ENCODE results near the gene USH2A.

Gene USH2A

DNA sequence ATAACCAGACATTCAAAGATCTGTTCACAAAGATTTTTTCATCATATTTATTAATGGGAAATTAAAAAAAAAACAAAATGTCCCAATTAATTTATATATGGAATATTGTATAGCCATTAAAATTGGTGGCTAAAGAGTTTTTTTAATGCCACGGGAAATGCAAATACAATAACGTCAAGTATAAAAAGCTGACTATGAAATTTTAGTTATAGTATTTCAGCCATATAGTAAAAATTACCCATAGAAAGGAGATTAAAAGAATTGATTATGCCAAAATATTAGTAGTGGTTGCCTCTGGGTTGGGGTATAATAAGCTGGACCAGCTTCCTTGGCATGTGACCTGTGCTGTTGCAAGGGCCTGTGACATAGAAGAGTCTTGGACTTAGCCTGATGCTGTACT lies 777.4 kb downstream of the USH2A start:
- DNase-seq (ENCODE audit: low read depth, low spot score): no peak

DNA sequence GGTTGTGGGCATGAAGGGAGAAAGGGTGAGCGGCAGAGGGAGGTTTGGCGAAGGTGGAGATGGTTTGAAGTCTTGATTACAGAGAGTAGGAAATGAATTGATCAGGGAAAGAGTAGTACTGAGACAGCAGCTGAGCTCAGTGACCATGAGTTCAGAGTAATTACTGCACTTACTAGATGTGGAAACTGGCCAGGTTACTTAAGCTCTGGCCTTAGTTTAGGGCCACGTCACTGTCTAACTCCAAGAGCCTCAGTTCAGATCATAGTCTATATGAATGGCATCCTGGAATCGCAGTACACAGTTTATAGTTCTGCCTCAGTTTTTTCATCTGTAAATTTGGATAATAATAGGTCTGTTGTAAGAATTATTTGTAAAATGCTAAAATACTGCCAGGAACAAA lies 778.1 kb downstream of the USH2A start:
- DNase-seq (ENCODE audit: low read depth, low spot score): no peak

DNA sequence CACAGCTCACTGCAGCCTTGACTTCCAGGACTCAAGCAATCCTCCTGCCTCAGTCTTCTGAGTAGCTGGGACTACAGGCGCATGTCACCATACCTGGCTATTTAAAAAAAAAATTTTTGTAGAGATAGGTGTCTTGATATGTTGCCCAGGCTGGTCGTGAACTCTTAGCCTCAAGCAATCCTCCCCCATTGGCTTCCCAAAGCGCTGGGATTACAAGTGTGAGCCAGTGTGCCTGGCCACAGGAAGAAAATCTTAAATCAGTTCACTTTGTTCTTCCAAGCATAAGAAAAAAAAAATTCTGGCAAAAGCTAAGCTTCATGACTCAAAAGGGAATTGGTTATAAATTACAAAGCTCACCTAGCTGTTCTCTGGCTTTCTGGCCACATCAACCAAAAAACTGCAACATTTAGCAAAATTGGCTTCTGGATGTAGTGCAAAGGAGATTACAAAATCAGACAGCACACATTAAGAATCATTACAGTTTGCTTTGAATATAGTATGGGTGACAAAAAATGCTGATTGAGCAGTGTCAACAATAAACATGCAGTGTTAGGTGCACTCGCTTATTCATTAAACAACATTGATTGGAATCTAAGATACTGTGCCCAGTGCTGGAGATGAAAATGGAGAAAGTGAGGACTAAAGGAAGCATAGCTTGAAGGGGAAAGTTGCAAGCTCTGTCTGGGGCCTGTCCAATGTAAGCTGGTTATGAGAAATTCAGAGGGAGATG lies 779.5 kb downstream of the USH2A start:
- DNase-seq (ENCODE audit: low read depth, low spot score): no peak

DNA sequence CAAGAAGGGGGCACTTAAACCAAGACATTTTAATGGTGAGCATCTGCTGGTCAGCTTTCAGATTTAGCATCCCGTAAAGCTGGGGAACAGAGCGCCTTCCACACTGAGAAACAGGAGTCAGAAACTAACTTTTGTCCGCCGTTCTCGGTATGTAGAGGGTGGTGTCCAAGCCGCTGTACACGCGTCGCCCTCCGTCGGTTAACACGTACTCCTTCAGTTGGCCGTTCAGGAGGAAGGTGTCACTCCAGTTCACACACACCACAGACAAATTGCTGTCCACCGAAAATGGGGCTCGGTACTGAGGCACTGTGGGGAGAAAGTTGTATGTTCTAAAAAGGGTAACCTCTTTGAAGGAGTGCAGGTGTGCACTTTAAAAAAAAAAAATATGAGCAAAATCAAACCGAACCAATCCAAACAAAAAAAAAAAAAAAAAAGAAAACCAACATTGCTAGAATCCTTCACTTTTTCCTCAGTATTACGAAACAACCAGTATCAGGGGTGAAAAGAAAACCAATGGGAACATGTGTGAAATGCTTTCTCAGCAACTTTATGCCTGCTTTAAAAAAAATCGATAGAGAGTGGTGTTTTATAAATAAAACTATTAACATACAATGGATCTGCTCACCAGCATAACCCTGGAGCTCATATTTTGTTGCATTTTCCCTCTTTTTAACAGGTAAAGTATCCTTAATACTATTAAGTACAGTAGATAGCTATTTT lies 782.7 kb downstream of the USH2A start:
- no peak for DNase-seq (ENCODE audit: low read depth, low spot score)

DNA sequence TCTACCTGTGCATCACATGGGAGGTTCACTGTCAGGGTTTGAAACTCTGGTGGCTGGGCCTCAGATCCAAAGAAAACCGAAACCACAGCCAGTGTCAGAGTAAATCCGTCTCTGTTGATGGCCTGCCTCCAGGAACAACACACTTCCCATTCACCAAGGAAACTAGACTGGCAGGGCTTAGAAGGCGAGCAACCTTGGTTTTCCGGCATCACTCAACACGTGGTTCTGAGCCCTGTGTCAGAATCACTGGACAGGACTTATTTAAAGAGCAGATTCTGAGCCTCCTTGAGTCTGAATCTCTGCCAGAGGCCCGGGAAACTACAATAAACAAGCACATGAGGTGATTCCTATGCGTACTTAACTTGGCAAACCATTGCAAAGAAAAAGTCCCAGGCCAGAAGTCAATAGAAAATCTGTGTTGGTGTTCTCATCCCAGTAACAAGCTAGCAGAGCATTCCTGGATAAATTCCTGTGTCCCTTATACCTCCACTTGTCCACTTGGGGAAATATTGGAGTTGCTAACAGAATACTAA lies 786.1 kb downstream of the USH2A start:
- no peak for DNase-seq (ENCODE audit: low read depth, low spot score)

DNA sequence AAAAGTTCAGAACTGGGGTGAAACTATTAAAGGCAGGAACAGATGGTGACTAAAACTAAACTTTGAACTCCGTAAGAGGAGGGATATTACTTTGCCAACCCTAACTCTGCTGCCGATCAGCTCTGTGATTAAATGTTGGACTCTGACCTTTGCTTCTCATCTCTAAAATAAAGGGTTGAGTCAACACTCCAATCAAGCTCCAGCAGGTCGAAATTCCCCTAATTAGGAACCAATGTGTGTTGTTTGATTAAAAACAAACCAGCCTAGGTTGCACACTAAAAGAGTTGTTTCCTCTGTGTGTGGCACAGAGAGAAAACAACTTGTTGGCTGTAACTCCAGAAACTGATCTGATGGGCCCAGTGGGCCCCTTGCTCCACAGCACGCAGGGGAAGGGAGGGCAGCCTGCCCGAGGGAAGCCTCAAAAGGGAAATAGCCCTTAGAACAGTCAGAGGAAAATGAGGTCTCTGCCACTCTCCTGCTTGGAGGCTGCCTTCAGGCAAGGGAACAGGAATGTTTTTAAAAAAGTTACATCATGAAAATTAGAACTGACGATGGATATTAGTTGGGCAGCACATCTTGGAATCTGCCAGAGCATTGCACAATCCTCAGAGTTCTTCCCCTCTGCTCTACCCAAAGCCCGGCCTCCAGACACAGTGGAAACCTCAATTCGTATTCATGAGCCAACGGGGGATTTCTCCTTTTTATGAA lies 786.8 kb downstream of the USH2A start:
- DNase-seq (ENCODE audit: low read depth, low spot score): no peak

DNA sequence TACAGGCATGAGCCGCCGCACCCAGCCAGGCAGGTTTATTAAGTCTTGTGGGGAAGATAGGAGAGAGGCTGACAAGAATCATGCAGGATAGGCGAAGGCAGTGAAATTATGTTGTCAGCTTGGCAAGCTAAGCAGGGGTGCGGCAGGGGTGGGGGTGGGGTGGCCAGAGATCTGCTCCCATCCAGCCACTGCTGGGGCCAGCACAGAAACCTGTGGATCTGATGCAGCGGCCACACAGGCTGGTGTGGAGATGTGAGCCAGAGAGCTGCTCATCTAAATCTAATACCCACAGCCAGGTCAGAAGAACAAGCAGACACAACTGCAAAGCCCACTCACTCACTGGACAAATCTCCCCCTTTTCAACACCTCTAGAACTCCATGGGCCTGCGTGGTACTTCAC lies 787.4 kb downstream of the USH2A start:
- DNase-seq (ENCODE audit: low read depth, low spot score): no peak

DNA sequence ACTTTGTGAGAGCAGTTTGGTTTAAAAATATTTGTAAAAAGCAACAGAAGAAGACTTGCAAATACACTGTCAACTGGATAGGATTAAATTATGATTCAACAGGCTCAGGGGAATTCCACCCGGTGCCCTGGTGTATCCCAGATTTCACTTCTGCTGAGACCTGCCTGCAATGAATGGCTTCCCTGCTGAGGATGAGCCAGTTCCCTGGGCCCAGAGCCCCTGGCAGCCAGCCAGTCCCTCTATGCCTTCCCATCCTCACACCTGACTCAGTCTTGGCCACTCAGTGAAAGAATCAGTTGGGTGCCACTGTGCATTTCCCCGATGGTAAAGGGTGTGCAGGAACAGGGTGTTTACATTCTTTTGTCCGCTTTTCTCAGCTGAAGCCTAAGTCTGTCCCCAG lies 791.8 kb downstream of the USH2A start:
- DNase-seq (ENCODE audit: low read depth, low spot score): no peak

DNA sequence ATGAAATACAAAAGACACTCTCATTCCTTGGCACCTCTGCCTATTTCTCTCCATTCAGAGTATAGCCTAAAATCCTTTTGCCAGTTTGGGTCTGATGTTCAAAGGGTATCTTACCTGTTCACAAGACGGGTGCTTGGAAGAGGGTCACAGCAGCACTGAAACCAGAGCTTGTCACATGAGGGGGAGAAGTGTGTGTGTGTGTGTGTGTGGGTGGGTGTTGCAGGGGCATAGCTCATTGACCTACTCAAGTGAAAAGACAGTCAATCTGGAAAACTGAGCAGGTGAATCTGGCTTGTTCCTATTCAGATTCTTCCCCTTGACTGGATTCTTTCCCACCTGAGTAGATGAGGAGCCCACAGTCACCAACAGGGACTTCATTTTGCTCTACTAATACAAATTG lies 792.2 kb downstream of the USH2A start:
- no peak for DNase-seq (ENCODE audit: low read depth, low spot score)

DNA sequence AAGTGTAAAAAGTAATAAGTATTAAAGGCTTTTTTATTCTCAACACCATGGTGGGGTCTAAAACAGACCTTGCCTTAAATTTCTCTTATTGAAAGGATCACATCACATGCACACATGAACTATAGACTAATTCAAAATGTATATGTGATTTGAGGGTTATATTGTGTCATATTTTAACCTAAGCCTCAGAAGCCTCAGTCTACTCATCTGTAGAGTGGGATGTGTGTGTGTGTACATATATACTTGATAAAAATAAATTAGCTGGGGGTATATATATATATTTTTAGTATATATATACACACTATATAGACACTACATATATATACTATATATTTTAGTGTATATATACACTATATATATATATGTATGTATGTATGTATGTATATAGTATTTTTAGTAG lies 797.3 kb downstream of the USH2A start:
- no peak for DNase-seq (ENCODE audit: low read depth, low spot score)

DNA sequence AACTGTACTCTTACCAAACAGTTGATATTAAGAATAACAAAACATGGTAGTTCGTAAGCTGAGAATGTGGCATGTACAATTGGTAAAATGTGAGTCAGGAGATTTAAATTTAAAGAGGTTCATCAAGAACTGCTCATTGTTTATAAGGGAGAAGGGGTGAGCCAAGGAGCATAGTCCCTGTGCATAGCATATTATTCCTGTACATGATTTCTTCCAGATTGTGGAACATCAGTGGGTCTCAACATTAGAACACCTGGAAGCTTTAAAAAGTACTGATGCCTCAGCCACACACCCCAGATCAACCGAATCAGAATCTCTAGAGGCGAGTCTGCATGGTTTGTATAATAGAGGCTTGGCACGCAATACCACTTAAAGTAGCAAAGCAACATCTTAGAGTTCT lies 800.1 kb downstream of the USH2A start:
- no peak for DNase-seq (ENCODE audit: low read depth, low spot score)

DNA sequence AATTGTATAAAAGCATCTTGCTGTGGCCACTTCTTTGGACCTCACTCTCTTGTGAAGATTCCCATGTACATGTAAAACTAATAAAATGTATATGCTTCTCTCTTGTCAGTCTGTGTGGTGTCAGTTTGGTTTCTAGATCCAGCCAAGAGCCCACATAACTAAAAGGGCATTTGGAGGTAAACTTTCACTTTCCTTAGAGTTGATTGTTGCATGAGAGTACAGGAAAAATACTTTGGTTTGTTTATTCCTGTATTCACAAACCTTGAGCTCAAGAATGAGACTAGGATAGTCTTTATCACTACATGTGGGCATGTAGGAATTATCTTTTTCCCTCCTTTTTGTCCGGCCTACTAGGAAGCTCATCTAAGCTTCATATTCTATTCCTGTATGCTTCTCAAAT lies 805.3 kb downstream of the USH2A start:
- DNase-seq (ENCODE audit: low read depth, low spot score): no peak

DNA sequence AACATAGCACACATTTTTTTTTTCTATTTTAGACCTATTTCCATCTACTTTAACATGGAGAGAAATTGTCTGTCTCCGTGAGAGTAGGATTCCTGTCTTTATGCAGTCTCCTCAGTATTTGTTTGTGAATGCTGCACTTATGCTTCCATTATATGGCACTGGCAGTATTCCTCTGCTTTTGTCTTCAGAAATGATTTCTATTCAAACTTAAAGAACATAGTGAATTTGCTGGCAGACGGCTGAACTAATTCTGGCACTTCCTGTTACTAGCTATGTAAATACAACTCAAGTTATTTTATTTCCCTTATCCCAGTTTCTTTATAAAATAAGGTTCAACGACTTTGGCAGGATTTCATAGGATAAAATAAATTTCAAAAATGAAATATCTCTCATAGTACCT lies 810.9 kb downstream of the USH2A start:
- DNase-seq (ENCODE audit: low read depth, low spot score): no peak

DNA sequence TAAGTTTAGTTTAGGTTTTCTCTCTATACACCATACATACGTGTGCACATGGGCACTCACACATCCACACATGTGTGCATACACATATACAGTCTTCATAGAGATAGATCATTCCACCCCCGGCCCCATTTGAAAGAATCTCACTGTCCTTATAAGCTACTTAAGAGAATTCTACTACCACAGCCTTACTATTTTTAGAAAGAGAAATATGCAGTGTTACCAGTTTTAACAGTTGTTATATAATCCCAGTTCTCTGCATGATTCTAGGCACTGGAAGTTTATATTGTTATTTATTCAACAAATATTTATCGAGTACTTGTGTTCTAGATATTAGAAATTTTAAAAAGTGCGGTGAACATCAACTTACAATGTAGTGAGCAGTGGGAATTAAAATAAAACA lies 814.6 kb downstream of the USH2A start:
- DNase-seq (ENCODE audit: low read depth, low spot score): no peak

DNA sequence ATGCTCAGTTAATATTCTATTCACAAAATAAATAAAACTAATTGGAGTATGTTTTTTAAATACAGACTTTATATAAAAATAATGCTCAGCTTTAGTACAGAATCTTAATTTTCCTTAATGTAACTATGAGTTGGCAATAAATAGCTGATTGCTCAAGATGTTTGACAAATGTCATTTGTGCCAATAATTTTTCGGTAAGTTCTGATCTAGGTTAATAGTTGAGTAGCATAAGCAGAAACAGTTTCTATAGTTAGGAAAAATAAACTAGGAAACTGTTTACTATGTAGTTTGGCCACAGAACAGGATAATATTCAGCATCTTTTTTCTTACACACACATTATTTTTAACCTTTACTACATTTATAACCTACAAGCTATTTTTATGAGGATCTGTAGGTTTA lies 815.8 kb downstream of the USH2A start:
- no peak for DNase-seq (ENCODE audit: low read depth, low spot score)

DNA sequence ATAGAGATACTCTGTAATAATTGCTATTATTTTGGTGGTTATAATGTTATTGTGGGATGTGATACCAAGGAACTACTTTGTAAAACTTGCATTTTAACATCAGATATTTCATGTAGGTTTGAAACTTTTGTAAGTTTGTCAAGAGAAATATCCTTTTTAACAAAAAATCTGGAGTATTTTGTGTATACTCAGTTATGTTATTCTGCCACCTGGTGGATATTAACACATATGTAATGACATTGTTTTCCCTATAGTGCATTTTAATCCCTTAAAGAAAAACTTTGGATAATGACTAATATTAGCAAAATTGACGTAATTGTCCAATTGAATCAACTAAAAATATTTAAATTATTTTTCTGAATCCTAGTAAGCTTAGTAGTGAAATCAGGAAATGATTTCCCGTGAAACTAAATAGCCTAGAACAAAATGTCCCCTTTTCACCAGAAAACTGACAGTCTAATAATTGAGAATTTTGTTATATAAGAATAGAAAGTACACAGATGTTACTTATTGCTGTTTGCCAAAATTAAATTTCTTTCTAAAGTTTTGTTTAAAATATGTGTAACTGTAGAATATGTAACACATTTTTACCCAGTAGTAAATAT lies 816.6 kb downstream of the USH2A start:
- DNase-seq (ENCODE audit: low read depth, low spot score): no peak

DNA sequence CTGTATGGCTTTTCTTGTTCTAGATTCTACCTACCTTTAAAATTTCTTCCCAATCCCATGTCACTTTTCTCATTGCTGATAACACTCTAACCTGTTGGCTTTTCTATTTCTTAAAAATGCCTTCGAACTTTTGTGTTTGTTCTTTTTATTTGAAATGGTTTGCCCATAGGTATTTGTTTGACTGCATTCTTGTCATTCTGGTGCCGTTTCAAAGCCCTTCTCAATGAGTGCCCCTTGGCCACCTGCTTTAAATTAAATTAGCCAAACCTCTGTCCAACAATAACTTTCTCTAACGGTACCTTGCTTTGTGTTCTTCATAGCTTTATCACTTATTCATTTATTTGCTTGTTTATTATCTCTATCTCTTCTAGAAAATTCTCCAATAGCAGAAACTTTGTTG lies 817.2 kb downstream of the USH2A start:
- DNase-seq (ENCODE audit: low read depth, low spot score): no peak

DNA sequence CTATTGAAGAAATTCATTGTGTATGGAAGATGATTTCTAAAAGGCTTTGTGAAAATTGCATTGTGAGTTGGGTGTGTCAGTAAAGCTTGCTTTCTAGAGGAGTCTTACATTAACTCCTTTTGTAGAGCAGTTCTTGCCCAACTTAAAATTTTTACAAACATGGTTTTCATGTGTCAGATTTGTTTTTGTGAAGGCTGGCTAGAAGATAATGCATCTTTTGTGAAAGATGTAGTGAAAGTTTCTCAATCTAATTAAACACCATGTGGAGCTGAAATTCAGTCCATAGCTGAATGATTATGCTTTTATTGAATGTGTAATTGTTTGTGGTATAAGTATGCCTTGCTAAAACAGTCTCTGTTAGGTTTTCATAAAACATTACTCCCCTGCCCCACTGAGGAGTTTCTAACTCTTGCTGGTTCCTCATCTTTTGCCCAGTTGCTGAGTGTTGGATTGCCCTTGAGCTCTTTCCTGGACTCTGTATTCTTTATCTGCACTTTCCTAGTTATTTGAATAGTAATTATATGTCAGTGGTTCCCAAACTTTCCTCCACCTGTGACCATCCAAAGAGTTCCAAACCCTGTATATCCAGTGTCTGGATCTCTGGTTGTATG lies 818.1 kb downstream of the USH2A start:
- no peak for DNase-seq (ENCODE audit: low read depth, low spot score)

DNA sequence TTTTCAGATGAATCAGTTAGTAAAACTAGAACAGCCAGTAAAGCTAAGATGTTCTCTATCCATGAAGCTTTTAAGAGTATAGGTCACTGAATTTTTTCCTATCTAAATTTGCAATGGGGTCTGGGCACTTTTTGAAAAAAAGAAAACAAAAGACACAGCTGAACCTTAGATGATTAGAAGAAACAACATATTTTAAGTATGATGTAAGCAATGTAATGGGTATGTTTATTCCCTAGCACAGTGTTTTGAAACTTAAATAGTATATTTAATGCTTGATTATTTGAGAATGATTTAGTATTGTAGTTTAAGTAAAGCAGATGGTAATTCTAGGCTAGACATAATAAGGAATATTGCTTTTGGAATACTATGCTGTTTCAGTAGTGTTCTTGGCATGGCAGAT lies 819.9 kb downstream of the USH2A start:
- DNase-seq (ENCODE audit: low read depth, low spot score): no peak

DNA sequence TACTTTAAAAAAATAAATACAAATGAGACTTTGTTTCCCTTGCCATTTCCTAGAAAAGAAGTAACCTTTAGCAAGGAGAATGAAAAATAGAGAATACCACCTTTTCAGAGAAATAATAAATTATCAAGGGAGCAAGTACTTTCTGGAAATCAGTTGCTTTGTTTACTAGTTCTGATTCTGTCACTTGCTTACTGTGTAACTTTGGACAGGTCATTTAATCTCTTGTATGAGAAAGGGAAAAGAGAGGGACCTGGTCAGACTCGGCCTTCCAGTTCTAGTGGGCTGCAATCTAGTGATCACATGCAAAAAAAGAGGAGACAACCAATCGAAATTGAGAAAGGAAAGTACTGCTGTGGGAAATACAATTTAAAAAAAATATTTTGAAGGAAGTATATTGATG lies 822.0 kb downstream of the USH2A start:
- DNase-seq (ENCODE audit: low read depth, low spot score): no peak

DNA sequence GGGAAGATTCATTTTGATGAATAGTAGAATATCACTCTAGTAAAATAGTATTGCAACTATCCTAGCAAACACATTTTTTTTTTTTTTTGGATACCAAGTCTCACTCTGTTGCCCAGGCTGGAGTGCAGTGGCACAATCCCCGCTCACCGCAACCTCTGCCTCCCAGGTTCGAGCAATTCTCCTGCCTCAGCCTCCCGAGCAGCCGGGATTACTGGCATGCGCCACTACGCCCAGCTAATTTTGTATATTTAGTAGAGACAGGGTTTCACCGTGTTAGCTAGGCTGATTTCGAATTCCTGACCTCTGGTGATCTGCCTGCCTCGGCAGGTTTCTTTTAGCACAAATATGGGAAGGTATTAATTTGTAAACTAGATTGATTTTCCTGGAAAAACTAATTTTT lies 822.4 kb downstream of the USH2A start:
- DNase-seq (ENCODE audit: low read depth, low spot score): no peak

DNA sequence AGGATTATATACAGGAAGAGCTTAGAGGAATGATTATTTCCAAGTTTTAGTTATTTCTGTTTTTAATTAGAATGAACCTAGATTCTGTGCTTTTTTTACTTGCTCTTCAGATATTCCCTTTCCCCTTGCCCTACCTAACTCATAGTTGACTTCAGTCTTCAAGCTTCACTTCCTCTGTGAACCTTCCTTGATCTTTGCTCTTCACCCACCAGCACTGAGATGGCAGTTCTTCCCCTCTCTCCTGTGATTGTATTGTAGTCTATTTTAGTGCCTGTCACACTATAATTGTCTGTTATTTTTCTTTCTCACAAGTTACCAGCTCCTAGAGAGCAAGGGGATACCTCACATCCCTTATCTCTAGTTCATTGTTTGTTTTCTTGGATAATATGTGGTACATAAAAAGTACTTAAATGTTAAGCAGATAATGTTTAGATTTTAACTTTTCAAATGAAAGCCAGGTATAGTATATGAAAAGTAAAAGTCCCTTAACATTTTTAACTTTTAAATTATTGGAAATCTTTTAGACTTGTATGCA lies 822.9 kb downstream of the USH2A start:
- DNase-seq (ENCODE audit: low read depth, low spot score): no peak

All from activated CD4-positive, CD25-positive, alpha-beta regulatory T cell treated with anti-CD3 and anti-CD28 coated beads, Interleukin-2, amount 50 U/mL, for 16 hours (primary cell).